Mesendoderm (in vitro differentiated cells): ENCODE results near the gene USP48.

Source experiments
- DNase-seq: peaks from one replicate; pipeline ENCODE4 v3.0.0; 2013
- H2AK5ac ChIP-seq: 2 replicates; pipeline ENCODE4 v1.6.1; 2013; ENCODE audit warnings: low read length, inconsistent platforms
- H2BK120ac ChIP-seq: 2 replicates; pipeline ENCODE4 v1.6.1; 2013; ENCODE audit warnings: low read depth, mild to moderate bottlenecking, low read length, moderate library complexity, mixed read lengths
- H2BK15ac ChIP-seq: replicated peaks from 2 replicates; pipeline ENCODE4 v1.6.1; 2013; ENCODE audit warnings: low read depth, mild to moderate bottlenecking, moderate library complexity
- H2BK5ac ChIP-seq: 2 replicates; pipeline ENCODE4 v1.6.1; 2013; ENCODE audit warnings: low read length, inconsistent platforms
- H3K18ac ChIP-seq: 2 replicates; pipeline ENCODE4 v1.6.1; 2013; ENCODE audit warnings: mild to moderate bottlenecking, low read length, mixed read lengths
- H3K23ac ChIP-seq: one replicate; pipeline ENCODE4 v1.6.1; 2013; ENCODE audit warnings: low read length
- H3K27ac ChIP-seq: 2 replicates; pipeline ENCODE4 v1.5.1; 2013; ENCODE audit warnings: low read depth, mild to moderate bottlenecking, inconsistent platforms, low read length, moderate library complexity
- H3K27me3 ChIP-seq: 2 replicates; pipeline ENCODE4 v1.6.1; 2013; ENCODE audit warnings: low read length, control low read depth, mild to moderate bottlenecking, inconsistent platforms; ENCODE audit not compliant: insufficient read depth, poor library complexity
- H3K36me3 ChIP-seq: 2 replicates; pipeline ENCODE4 v1.6.1; 2013; ENCODE audit warnings: low read length, inconsistent platforms; ENCODE audit not compliant: control insufficient read depth, insufficient read depth
- H3K4ac ChIP-seq: one replicate; pipeline ENCODE4 v1.6.1; 2013; ENCODE audit warnings: low read depth, mild to moderate bottlenecking, low read length, moderate library complexity
- H3K4me1 ChIP-seq: 2 replicates; pipeline ENCODE4 v1.6.1; 2013; ENCODE audit warnings: low read depth, low read length, inconsistent platforms; ENCODE audit not compliant: control insufficient read depth
- H3K4me2 ChIP-seq: 2 replicates; pipeline ENCODE4 v1.6.1; 2013; ENCODE audit warnings: low read length
- H3K4me3 ChIP-seq: 2 replicates; pipeline ENCODE4 v1.5.1; 2013; ENCODE audit warnings: mild to moderate bottlenecking, low read length
- H3K56ac ChIP-seq: one replicate; pipeline ENCODE4 v1.6.1; 2013; ENCODE audit warnings: low read length
- H3K79me1 ChIP-seq: 2 replicates; pipeline ENCODE4 v1.6.1; 2013; ENCODE audit warnings: low read length, inconsistent platforms
- H3K79me2 ChIP-seq: 2 replicates; pipeline ENCODE4 v1.6.1; 2013; ENCODE audit warnings: mild to moderate bottlenecking, low read length; ENCODE audit not compliant: control insufficient read depth, insufficient read depth
- H3K9ac ChIP-seq: 2 replicates; pipeline ENCODE4 v1.6.1; 2013; ENCODE audit warnings: low read length, inconsistent platforms
- H4K5ac ChIP-seq: one replicate; pipeline ENCODE4 v1.6.1; 2013; ENCODE audit warnings: low read length
- H4K8ac ChIP-seq: one replicate; pipeline ENCODE4 v1.6.1; 2013; ENCODE audit warnings: low read depth, mild to moderate bottlenecking, control low read depth, low read length, moderate library complexity
- whole genome bisulfite sequencing: extraction: QIAGEN DNeasy Blood & Tissue Kit; methylation state at CpG from one replicate; pipeline ENCODE4 v1.1.7; 2013; ENCODE audit warnings: low lambda C conversion rate, missing lambda C conversion rate; ENCODE audit not compliant: insufficient coverage; ENCODE audit errors: extremely low coverage; 5-methylcytosine and 5-hydroxymethylcytosine counted together

Gene USP48

GRCh38 chr1:21647431-21648351 lies 135.3 kb downstream of the USP48 start:
- H2BK120ac ChIP-seq, result no peak overlapping the region
- no peak overlapping the region for H3K4me3 ChIP-seq
- no peak overlapping the region for H2BK5ac ChIP-seq
- H3K9ac ChIP-seq, result no peak overlapping the region
- no peak overlapping the region for H2AK5ac ChIP-seq
- no peaks in the 10 kb centered on the region for H3K79me1 ChIP-seq
- no peaks in the 10 kb centered on the region for H3K36me3 ChIP-seq
- H3K27ac ChIP-seq, result no peak overlapping the region
- peak; percentile 93 for DNase-seq
- H3K4me2 ChIP-seq, result no peak overlapping the region
- no peak overlapping the region for H3K18ac ChIP-seq
- peaks cover 3% of the 10 kb centered on the region for H3K4me1 ChIP-seq
- WGBS, result no CpG with 5 or more reads among the region's 19 CpGs
- H4K8ac ChIP-seq, result no peak overlapping the region
- H2BK15ac ChIP-seq, result no peak overlapping the region
- H3K4ac ChIP-seq, result no peak overlapping the region
- no peak overlapping the region for H3K56ac ChIP-seq
- no peak overlapping the region for H3K23ac ChIP-seq
- H3K79me2 ChIP-seq, result no peaks in the 10 kb centered on the region
- no peak overlapping the region for H4K5ac ChIP-seq
- H3K27me3 ChIP-seq, result no peaks in the 10 kb centered on the region

- no peaks in the 10 kb centered on the region for H3K36me3 ChIP-seq
- no peak overlapping the region for H2BK5ac ChIP-seq
- H3K27ac ChIP-seq, result no peak overlapping the region
- no peak overlapping the region for H3K9ac ChIP-seq
- no peak for DNase-seq
- H2BK120ac ChIP-seq, result no peak overlapping the region
- H2BK15ac ChIP-seq, result no peak overlapping the region
- H3K4me3 ChIP-seq, result no peak overlapping the region
- no CpG with 5 or more reads among the region's 5 CpGs for WGBS
- no peak overlapping the region for H3K18ac ChIP-seq
- no peaks in the 10 kb centered on the region for H3K27me3 ChIP-seq
- no peak overlapping the region for H2AK5ac ChIP-seq
- H3K79me2 ChIP-seq, result no peaks in the 10 kb centered on the region
- no peak overlapping the region for H3K23ac ChIP-seq
- no peak overlapping the region for H3K56ac ChIP-seq
- H3K4me2 ChIP-seq, result no peak overlapping the region
- no peaks in the 10 kb centered on the region for H3K79me1 ChIP-seq
- peaks cover 2% of the 10 kb centered on the region for H3K4me1 ChIP-seq
- no peak overlapping the region for H4K8ac ChIP-seq
- H4K5ac ChIP-seq, result no peak overlapping the region
- H3K4ac ChIP-seq, result no peak overlapping the region
Measured at GRCh38 chr1:21645550-21645949, 137.4 kb downstream of the USP48 start.

DNA sequence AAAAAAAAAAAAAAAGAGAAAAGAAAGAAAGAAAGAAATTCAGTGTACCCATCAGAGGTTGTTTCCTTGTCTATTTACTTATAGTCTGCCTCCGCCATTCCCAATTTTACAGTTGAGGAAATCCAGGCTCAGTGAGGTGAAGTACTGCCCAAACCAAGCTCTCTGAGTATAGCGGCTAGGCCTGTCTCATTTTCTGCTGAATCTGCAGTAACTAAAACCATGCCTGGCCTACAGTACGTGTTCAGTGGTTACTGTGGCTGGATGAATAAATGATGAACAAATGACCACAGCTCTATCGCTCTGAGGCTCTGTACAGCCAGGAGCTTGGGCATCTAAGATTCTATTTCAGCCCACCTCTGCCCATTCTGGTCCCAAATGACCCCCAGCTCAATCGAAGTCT lies 138.0 kb downstream of the USP48 start:
- no CpG with 5 or more reads among the region's 5 CpGs for WGBS
- no peak overlapping the region for H3K27ac ChIP-seq
- no peak overlapping the region for H2AK5ac ChIP-seq

GRCh38 chr1:21644348-21644747 lies 138.6 kb downstream of the USP48 start:
- H3K4me3 ChIP-seq, result no peak overlapping the region
- H2AK5ac ChIP-seq, result no peak overlapping the region

More for the DNA sequence above, 138.0 kb downstream of the USP48 start:
- no peak overlapping the region for H3K4me2 ChIP-seq
- H4K8ac ChIP-seq, result no peak overlapping the region
- no peak overlapping the region for H3K4me3 ChIP-seq
- H2BK15ac ChIP-seq, result no peak overlapping the region
- H2BK120ac ChIP-seq, result no peak overlapping the region
- H3K79me1 ChIP-seq, result no peaks in the 10 kb centered on the region
- no peak for DNase-seq
- H3K56ac ChIP-seq, result no peak overlapping the region
- H3K36me3 ChIP-seq, result no peaks in the 10 kb centered on the region
- no peak overlapping the region for H3K4ac ChIP-seq
- H3K9ac ChIP-seq, result no peak overlapping the region
- no peak overlapping the region for H2BK5ac ChIP-seq
- no peak overlapping the region for H3K23ac ChIP-seq
- no peaks in the 10 kb centered on the region for H3K27me3 ChIP-seq
- H3K4me1 ChIP-seq, result peaks cover 8% of the 10 kb centered on the region
- H3K18ac ChIP-seq, result no peak overlapping the region
- H3K79me2 ChIP-seq, result no peaks in the 10 kb centered on the region
- H4K5ac ChIP-seq, result no peak overlapping the region

DNA sequence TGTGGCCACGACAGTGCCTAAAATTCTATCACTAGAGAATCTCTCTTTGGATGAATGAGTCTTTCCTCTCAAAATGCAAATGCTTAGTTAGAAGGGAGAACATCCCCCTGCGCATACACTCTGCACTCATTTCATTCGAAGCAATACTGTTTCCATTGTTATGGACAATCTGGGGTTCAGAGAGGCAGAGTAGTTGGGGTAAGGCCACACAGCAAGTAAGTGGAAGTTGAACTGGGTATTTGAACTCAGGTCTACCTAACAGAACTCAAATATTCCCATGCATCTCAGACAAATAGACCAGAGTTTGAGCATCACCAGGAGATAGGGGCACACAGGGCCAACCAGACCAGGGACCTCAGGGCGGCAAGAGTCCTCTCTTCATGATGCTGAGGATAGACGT lies 139.3 kb downstream of the USP48 start:
- Histone ChIP-seq H4K8ac (no peak overlapping the region), H3K9ac (no peak overlapping the region), H2AK5ac (no peak overlapping the region), H2BK15ac (no peak overlapping the region), H3K4me1 (peaks cover 13% of the 10 kb centered on the region), H3K79me1 (no peaks in the 10 kb centered on the region), H3K36me3 (no peaks in the 10 kb centered on the region), H3K4ac (no peak overlapping the region), H3K27me3 (no peaks in the 10 kb centered on the region), H3K23ac (no peak overlapping the region), H3K56ac (no peak overlapping the region), H3K4me2 (no peak overlapping the region), H3K79me2 (no peaks in the 10 kb centered on the region), H3K18ac (no peak overlapping the region), H3K27ac (no peak overlapping the region), H2BK120ac (no peak overlapping the region), H3K4me3 (no peak overlapping the region), H2BK5ac (no peak overlapping the region), H4K5ac (no peak overlapping the region)
- WGBS, result no CpG with 5 or more reads among the region's 5 CpGs
- no peak for DNase-seq

More at GRCh38 chr1:21644348-21644747, 138.6 kb downstream of the USP48 start:
- no peak overlapping the region for H3K27ac ChIP-seq
- H3K56ac ChIP-seq, result no peak overlapping the region
- H3K4me2 ChIP-seq, result no peak overlapping the region
- H4K5ac ChIP-seq, result no peak overlapping the region
- no peak overlapping the region for H3K18ac ChIP-seq
- WGBS, result no CpG with 5 or more reads among the region's 10 CpGs
- no peak overlapping the region for H2BK15ac ChIP-seq
- H3K79me2 ChIP-seq, result no peaks in the 10 kb centered on the region
- no peak overlapping the region for H2BK120ac ChIP-seq
- no peaks in the 10 kb centered on the region for H3K27me3 ChIP-seq
- no peak overlapping the region for H3K9ac ChIP-seq
- no peak for DNase-seq
- no peak overlapping the region for H3K4ac ChIP-seq
- no peaks in the 10 kb centered on the region for H3K79me1 ChIP-seq
- H2BK5ac ChIP-seq, result no peak overlapping the region
- no peaks in the 10 kb centered on the region for H3K36me3 ChIP-seq
- peaks cover 10% of the 10 kb centered on the region for H3K4me1 ChIP-seq
- no peak overlapping the region for H4K8ac ChIP-seq
- no peak overlapping the region for H3K23ac ChIP-seq
